Activated CD4-positive, alpha-beta T cell treated with anti-CD3 and anti-CD28 coated beads, Interleukin-2, Interleukin-4, amounts not matched to agents 100 ng/mL and 50 ng/mL, durations not matched to agents 16 hours and 8 hours (primary cell): Measurements from ENCODE around the gene NHP2.
"Not testable (repeated sequence)": the region's sequence is repeated elsewhere in the genome, so short reads cannot be mapped to it uniquely, and the experiment has no call there.

Experiments used
- DNase-seq: peaks from one replicate; pipeline ENCODE4 v3.0.0-alpha.2; 2020; ENCODE audit warnings: low spot score

Gene NHP2

DNA sequence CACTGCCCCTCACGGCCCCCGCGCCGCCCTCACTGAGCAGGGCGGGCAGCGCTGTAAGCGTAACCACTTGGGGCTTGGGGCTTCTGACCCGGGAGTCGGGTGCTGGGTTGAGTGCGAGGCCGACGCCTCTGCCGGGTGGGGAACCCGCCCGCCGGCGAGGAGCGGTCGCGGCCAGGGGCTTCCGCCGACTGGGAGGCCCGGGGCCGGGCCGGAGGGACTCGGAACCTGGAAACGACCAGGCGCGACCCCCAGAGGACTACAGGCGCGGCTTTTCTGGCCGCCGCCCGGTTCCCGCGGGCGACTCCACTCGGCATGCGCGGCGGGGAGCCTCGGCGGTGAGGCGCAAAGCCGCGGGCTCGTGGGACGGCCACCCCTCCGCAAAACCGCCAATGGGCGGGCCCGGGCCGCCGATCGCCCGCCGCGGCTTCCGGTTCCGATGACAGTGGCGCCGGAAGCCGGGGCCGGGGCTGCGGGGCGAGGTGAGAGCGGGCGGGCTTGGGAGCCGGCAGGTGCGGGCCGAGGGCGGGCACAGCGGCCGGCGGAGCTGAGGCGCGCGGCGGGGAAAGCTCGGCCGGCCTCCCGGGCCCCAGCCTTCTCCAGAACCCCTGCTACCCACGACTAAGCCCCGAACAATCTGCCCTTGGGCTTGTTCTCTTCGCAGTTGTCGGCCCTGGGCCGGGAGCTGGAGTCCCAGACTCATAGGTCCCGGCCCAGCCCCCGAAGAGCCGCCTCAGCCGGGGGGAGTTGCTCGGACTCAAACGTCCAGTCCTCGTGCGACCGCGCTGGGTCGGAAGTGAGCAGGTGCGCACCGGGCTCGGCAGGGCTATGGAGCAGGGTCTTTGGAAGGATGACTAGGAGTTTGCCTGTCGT, 22.9 kb downstream of the NHP2 start, which contains the start of gene RMND5B:
Gene RMND5B, plus strand, starts transcription at position 439 of the 870 bp plus-strand sequence. CDS start 7,106 bp downstream, outside the sequence.
- peak; percentile 87 for DNase-seq

DNA sequence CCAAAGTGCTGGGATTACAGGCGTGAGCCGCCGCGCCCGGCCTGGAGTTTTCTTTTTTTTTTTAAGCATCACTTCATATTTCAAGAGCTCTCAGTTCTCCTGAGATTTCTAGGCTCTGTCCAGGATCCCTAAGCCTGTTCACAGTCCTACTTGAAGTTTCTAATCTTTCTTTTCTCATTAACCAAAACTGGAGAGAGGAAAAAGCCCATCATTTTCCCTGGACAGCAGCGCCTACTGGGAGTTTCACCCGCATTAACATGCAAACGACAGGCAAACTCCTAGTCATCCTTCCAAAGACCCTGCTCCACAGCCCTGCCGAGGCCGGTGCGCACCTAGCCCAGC, 23.5 kb downstream of the NHP2 start:
- not testable (repeated sequence) for DNase-seq

DNA sequence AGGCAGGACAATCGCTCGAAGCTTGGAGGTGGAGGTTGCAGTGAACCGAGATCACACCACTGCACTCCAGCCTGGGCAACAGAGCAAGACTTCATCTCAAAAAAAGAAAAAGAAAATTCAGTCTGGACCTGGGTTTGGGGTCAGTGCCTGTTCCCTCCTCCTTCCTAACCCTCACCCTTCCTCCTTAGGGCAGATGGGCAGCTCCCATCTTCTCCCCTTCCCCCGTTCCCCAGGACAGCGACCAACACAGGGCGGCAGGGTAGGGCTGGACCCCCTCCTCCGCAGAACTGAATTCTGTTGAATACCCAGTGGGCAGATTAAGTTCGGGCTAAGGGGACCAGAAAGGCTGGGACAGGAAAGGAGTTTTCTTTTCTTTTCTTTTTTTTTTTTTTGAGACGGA, 24.4 kb downstream of the NHP2 start:
- no peak for DNase-seq

DNA sequence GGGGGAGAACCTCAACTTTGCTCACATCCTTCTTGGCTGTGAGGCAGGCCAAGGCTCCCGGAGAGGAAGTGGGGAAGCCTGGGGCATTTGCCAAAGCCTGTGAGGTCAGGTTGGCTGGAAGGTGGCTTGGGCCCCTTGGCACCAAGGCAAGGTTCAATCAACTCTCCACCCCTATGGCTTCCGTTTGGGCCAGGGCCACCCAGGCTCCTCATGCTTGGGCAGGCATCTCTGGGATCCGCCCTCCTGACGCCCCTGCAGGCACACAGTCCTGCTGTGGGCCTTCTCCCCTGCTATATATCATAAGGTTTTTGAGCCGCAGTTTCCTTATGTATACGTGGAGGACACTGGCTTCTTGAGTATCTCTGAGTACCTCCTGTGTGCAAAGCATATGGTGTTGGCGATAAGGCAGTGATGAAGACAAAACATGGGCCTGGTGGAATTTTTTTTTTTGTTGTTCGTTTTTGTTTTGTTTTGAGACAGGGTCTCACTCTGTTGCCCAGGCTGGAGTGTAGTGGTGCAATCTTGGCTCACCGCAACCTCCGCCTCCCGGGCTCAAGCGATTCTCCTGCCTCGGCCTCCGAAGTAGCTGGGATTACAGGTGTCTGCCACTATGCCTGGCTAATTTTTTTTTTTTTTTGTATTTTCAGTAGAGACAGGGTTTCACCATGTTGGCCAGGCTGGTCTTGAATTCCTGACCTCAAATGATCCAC, 26.2 kb downstream of the NHP2 start:
- not testable (repeated sequence) for DNase-seq

DNA sequence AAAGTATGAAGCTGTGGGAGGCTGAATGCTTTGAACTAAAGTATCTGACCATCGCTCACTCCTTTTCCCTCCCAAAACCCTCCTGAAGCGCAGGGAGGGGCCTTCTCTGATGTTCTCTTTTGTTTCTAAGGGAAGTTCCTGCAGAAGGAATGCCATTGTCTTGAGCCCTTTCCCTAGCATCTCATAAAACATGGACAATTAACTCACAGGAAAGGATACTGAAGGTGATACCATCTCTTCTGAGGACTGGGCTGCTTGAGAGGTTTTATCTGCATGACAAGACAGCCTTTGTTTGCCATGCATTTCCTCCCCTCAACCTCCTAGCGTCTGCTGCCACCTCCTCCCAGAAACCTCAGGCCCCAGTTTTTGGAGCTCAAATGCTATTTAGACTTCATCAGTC, 27.1 kb downstream of the NHP2 start:
- DNase-seq, result no peak

DNA sequence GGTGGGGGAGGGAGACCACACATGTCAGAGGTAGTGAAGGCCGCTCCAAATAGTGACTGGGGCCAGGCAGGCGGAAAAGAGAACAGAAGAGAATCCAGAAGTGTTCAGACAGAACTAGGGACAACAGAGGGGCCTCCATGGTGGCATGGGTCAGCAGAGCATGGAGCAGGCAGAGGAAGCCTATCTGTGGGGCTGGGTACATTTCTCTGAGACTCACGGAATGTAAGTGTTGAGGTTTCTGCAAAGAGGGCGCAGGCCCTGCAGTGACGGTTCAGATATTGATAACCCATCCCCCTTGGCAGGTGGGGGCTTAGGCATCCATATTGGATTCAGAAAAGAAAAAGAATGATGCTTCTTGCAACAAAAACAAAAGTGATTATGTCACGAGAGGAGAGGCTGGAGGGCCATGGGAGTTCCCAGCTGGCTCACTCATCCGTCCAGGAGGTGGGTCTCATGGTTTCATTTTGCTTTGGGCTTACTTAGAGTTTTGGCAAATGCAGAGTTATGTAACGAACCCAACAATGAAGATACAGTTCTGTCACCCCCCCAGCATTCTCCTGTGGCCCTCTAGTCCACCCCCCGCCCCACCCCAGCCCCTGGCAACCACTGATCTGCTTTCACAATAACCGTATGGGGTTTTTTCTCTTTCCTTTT, 28.3 kb downstream of the NHP2 start:
- no peak for DNase-seq

DNA sequence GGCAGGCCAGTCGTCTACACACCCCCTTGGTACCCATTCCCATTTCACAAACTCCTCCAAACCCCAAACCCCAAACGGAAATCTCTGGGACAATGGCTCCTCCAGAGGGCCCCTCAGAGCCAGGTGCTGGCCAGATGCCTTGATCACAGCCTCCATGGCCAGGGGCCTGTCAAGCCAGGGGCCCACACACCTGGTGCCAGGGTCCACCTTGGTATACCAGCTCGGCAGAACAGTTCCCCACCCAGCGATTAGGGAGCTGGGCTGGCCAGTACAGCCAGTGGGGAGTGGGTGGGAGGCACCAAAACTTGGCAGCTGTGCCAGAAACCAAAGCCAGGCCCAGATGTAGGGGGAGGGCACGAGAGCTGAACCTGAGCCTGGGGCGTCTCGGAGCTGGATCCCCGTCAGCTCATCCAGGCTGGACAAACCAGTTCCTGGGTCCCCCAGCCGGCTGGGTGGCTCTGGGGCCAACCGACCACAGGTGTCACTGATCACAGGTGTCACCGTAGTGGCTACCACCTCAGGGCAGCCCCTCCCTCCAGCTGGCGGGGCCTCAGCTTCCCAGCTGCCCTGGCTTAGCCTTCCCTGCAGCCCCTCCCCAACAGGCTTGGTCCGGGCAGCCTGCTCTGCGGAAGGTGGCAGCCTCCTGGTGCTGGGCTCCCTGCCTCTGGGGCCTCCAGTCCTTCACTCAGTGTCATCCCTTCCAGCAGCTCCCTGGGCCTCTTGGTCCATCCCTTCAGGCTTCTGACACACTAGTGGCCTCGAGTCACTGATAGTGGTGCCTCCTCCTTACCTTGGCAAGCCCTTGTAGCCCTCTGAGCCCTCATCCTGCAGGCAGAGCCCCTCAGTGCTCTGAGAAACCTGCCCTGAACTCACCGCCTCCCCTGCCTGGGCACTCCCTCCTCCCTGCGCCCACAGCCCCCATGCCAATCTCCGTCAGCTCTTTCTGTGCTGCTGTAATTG, 29.4 kb downstream of the NHP2 start:
- no peak for DNase-seq

DNA sequence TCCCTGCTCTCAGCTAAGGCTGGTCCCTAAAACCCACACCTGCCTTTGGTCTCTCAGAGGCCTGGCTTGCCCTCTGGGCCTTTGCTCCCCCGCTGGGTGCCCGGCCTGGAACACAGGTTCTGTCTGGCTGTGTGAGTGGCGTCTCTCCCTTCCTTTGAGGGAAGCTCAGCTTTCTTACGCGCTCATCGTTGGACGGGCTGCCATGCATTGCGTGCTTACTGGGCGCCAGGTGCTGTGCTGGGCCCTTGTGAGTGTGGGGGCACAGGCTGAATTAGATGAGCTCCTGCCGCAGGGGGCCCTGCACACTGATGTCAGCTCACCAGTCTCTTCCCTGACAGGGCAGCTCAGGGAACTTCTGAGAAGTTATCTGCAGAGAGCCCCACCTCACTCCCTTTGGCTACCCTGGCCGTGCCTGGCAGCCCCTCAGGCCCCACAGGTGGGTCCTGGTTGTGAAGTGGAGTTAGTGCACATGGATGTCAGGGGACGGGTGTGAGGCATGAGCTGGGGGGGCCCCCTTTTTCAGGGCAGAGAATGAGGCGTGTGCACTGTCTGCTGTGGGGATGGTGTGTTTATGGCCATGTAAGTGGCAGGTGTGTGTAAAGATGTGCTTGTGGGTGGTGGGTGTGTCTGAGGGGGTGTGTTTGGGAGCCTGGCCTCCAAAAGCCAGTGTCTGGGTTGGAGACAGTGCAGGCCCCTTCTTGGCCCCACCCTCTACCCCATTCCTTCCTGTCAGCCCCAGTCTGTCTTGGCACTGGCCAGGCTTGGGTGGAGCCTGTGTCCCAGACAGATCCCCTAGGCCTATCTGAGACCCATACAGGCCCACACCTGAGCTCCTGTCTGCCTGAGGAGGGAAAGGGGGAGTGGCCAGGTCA, 30.4 kb downstream of the NHP2 start:
- DNase-seq, result no peak

DNA sequence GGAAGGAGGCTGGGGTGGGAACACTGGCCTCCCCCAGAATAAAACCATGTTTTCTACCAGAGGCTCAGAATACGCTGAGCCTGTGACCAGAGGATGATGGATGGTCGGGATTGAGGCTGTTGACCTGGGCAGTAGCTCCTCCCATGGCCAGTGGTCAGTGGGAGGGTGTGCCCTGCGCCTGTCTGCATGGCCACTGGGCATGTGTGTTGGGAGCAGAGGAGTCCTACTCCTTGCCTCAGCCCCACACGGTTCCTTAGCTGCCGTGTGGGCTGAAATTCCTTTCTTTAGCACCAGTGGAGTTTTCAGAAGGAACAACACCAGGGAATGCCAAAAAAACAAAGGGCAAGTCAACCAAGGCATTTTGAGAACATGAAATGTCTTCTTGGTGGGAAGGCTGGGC, 31.3 kb downstream of the NHP2 start:
- DNase-seq, result no peak

DNA sequence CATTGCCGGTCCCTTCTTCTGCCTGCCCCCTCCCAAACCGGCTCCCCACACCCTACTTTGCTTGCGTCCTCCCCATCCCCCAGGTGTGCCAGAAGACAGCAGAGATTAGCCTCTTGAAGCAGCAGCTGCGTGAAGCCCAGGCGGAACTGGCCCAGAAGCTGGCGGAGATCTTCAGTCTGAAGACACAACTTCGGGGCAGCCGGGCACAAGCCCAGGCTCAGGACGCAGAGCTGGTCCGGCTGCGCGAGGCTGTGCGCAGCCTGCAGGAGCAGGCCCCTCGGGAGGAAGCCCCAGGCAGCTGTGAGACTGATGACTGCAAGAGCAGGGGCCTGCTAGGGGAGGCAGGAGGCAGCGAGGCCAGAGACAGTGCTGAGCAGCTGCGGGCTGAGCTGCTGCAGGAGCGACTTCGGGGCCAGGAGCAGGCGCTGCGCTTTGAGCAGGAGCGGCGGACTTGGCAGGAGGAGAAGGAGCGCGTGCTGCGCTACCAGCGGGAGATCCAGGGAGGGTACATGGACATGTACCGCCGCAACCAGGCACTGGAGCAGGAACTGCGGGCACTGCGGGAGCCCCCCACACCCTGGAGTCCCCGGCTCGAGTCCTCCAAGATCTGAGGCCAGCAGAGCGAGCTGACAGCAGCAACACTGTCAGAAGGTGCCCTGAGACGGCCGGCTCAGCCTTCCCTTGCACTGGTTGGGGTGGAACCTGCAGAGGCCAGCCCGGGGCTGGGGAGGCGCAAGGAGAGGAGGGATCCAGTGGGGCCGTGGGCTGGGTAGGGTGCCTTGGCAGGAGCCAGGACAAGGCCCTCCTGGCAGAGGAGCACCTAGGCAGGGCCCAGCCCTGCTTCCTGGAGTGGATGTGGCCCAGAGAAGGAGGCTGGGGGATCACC, 32.1 kb downstream of the NHP2 start:
- DNase-seq, result no peak

DNA sequence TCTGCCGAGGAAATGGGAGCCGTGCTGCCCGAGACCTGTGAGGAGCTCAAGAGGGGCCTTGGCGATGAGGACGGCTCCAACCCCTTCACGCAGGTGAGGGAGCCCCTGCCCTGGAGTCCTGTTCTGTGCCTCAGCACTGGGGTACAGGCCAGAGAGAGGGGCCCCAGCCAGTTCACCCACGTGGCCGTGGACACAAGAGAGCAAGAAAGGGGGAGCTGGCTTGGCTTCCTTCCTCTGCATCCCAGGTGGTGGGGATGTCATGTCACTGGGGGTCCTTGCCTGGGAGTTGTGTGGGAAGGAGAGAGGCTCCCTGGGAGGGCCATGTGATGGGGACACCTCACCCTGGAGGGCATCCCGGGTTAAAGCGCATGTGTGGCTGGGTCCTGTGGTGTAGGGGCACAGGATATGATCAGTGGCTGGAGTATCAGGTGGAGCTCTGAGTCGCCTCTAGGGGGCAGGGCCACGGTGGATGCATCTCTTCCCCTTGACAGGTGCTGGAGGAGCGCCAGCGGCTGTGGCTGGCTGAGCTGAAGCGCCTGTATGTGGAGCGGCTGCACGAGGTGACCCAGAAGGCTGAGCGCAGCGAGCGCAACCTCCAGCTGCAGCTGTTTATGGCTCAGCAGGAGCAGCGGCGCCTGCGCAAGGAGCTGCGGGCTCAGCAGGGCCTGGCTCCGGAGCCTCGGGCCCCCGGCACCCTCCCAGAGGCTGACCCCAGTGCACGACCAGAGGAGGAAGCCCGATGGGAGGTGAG, 32.9 kb downstream of the NHP2 start:
- peak; percentile 86 for DNase-seq

DNA sequence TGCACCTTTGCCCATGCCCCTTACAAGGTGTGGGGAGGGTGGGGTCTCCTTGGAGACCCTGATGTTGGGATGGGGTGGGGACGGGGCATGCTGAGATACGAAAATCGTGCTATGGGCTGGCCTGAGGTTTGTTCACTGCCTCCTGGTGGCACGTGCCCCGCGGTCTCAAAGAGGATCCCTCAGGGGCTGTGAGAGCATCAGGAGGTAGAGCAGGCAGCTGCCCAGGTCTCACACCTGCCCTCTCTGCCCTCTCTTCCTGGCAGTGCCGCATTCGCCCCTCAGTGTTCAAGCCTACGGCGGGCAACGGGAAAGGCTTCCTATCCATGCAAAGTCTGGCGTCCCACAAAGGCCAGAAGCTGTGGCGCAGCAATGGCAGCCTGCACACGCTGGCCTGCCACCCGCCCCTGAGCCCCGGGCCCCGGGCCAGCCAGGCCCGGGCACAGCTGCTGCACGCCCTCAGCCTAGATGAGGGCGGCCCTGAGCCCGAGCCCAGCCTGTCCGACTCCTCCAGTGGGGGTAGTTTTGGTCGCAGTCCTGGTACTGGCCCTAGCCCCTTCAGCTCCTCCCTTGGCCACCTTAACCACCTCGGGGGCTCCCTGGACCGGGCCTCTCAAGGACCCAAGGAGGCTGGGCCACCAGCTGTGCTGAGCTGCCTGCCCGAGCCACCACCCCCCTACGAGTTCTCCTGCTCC, 33.6 kb downstream of the NHP2 start:
- no peak for DNase-seq

DNA sequence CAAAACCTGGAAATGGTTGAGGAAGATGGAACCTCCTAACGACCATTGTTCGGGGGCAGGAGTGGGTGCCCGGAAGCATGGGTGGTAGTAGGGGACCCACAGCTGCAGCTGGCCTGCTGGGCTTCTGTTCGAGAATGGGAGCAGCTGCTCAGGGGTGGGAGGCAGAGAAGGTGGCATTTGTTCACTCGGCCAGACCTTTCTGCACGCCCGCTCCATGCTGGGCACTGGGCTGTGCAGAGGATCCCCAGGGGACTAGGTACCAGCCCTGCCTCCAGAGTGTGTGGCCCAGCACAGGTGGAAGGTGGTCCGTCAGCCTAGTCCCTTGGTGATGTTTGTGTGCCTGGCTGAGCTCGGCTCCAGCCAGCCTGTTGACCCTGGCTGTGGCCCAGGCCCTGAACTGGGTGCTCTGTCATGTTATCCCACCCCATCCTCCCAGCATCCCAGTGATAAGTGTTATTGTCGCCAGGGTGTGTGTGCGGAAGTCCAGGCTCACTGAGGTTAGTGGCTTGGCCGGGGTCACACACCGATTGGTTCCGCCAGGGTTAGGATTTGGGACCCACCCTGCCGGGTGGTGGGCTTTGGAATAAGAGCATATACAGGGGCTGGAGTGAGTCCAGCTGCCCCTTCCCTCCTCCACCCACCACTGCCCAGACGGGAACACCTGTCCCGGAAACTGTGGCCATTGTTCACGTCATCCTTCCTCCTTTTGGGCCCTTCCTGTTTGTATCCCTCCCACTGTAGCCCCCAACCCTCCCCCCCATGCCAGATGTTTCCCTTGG, 35.6 kb downstream of the NHP2 start:
- no peak for DNase-seq

DNA sequence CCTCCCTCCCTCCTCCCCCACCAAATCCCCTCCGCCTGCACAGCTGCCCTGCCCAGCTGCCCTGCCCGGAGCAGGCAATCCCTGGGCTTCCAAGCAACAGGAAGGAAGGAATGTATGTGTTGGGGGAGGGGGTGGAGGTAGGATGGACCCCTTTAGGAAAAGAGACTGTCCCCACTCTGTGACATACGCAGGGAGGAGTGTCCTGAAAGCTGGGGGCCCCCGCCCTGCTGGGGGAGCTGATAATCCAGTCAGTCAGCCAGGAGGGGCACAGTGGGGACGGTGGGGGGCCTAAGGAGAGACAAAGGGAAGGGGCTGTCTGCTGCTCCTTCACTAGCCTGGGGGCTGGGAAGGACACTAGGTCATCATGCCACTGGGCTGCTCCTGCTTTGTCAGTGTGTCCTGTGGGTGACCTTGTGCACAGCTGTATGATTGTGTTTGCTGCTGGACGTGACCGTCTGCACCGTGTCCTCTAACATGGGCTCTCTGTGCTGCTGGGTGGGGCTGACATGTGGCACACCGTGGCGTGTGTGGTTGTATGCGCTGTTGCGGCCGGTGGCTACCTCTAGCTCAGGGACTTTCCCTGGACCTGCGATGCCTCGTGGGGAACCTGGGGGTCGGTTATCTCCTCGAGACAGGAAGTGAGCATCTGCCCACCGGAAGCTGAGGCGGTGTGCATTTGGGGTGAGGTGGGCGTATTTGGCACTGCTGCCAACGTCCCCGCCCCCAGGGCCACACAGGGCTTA, 37.4 kb downstream of the NHP2 start:
- peak; percentile 60 for DNase-seq

DNA sequence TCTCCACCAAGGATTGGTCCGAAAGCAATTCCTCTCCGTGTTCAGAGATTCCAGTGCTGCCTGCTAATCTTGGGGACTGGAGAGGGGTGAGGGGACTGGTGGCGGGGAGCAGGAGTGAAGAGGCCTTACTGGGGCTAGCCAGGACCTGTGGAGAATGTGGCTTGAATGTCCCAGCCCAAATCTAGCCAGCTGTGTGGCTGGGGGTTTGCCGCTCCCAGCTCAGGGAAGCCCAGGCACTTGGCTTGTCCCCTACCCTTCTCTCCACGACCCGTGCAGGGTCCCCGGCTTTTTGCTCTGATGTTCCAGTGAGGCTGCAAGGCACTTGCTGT, 37.9 kb downstream of the NHP2 start:
- DNase-seq, result no peak

DNA sequence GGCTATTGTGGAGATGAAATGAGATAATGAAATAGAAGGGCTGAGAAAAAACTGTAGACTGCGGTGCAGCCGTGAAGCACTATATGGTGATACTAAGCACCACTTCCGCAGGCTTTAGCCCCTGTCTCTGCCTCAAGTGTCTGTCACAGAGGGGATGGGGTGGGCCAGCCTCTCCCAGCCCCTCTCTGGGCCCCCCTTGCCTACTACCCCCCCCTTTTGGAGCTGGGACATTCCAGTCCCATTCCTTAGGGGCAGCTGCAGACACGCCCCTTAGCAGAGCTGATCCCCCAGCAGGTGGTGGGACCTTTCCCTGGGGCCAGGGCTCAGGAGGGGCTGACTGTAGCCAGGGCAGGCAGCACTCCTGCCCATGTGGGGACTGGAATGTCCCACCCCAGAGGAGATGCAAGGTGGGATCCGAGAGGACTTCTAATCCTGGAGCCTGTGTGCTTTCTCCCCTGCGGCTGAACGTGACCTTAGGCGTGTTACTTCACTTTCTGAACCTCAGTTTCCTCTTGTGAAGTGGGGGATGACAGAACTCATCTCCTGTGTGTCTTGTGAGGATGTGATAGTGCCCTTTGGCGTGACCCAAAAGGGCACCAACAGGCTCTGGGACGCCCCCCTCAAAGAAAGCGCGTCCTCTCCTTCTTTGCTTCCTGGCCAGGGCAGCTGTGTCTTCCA, 38.4 kb downstream of the NHP2 start:
- DNase-seq, result no peak
